HG03439 (cell line): ENCODE results near the gene CBR1.

Experiments
- ATAC-seq: cut with Tn5 transposase; IDR thresholded peaks from one replicate; pipeline ENCODE4 v1.9.1; 2021; ENCODE audit warnings: mild to moderate bottlenecking, moderate library complexity; ENCODE audit not compliant: unreplicated experiment

Gene CBR1

GRCh38 chr21:36069713-36070583 is at the start of gene CBR1:
TSS of gene CBR1 (plus strand) at chr21:36070024. CDS start at chr21:36070116, 92 bp downstream.
- peak; percentile 91 for ATAC-seq

GRCh38 chr21:36021251-36021837 is 48.5 kb upstream of the CBR1 start:
- peak; percentile 77 for ATAC-seq

- no peak for ATAC-seq
Observed at GRCh38 chr21:36022427-36023091, 47.3 kb upstream of the CBR1 start.

GRCh38 chr21:36023092-36023480 is 46.7 kb upstream of the CBR1 start:
- ATAC-seq, result no peak

GRCh38 chr21:36024782-36025181 is 45.0 kb upstream of the CBR1 start:
- no peak for ATAC-seq

GRCh38 chr21:36027347-36027746 is 42.5 kb upstream of the CBR1 start:
- ATAC-seq, result no peak

- no peak for ATAC-seq
Observed at GRCh38 chr21:36028127-36029069, 41.4 kb upstream of the CBR1 start.

- ATAC-seq, result no peak
Observed at GRCh38 chr21:36029309-36029708, 40.5 kb upstream of the CBR1 start.

- ATAC-seq, result no peak
Observed at GRCh38 chr21:36030581-36031189, 39.1 kb upstream of the CBR1 start.

GRCh38 chr21:36032647-36033406 is 37.0 kb upstream of the CBR1 start:
- no peak for ATAC-seq

- no peak for ATAC-seq
Observed at GRCh38 chr21:36034211-36034913, 35.5 kb upstream of the CBR1 start.

GRCh38 chr21:36035381-36035791 is 34.4 kb upstream of the CBR1 start:
- no peak for ATAC-seq

- ATAC-seq, result no peak
Observed at GRCh38 chr21:36038701-36039497, 30.9 kb upstream of the CBR1 start.

GRCh38 chr21:36039861-36040260 is 30.0 kb upstream of the CBR1 start:
- ATAC-seq, result no peak

GRCh38 chr21:36040389-36040788 is 29.4 kb upstream of the CBR1 start:
- no peak for ATAC-seq

- ATAC-seq, result no peak
Observed at GRCh38 chr21:36041910-36042309, 27.9 kb upstream of the CBR1 start.

- ATAC-seq, result no peak
Observed at GRCh38 chr21:36044056-36044455, 25.8 kb upstream of the CBR1 start.

GRCh38 chr21:36045993-36046392 is 23.8 kb upstream of the CBR1 start:
- ATAC-seq, result no peak
